Body of pancreas (tissue), 4 donors: ENCODE measurements around the gene CFAP107. TPM values are rescaled to one million over a fixed set of nuclear protein-coding genes. Genes with fewer than 3 reads are reported as not detected.

Experiments
- ATAC-seq: fragments of 150-250 bp; one replicate; pipeline ENCODE4 v1.9.1; 2016
- DNase-seq, 4 donors: peaks; one replicate each; pipeline ENCODE4 v3.0.0-alpha.2; 2019
- H3K27ac ChIP-seq, 4 donors: fragments of 200-600 bp; sonication (generic); 1 replicate in 3 of 4; 2 replicates in 1 of 4; pipeline versions ENCODE4 v1.5.1 to v1.6.1; 2016 to 2019; ENCODE audit warnings: mild to moderate bottlenecking in 1 of 4, mixed read lengths in 1 of 4, moderate library complexity in 1 of 4
- H3K27me3 ChIP-seq, 2 donors: fragments of 200-600 bp; sonication (generic); one replicate each; pipeline ENCODE4 v1.6.0; 2016; ENCODE audit warnings: mild to moderate bottlenecking in 1 of 2
- H3K36me3 ChIP-seq, 2 donors: fragments of 200-600 bp; sonication (generic); replicated peaks in 1 of 2; 2 replicates each; pipeline ENCODE4 v1.5.1; 2016; ENCODE audit warnings: low read depth in 2 of 2; ENCODE audit not compliant: insufficient read depth in 1 of 2
- H3K4me1 ChIP-seq: fragments of 200-600 bp; sonication (generic); one replicate; pipeline ENCODE4 v1.6.0; 2016
- H3K4me3 ChIP-seq, 2 donors: fragments of 200-600 bp; sonication (generic); 1 replicate in 1 of 2; 2 replicates in 1 of 2; pipeline ENCODE4 v1.5.1; 2016 to 2019
- H3K9me3 ChIP-seq, 3 donors: fragments of 200-600 bp; sonication (generic); 1 replicate in 2 of 3; 2 replicates in 1 of 3; pipeline ENCODE4 v1.5.1; 2016
- CTCF ChIP-seq, 7 experiments: fragments of 450-650 bp in 4 of 7; fragments of 200-600 bp in 3 of 7; sonication (generic) in 3 of 7; IDR thresholded peaks; one replicate each; pipeline ENCODE4 v1.5.1; 2016 to 2019; ENCODE audit warnings: antibody characterized with exemption in 7 of 7
- POLR2A ChIP-seq, 3 donors: fragments of 450-650 bp; IDR thresholded peaks; one replicate each; pipeline ENCODE4 v1.6.1; 2016; ENCODE audit warnings: antibody characterized with exemption in 3 of 3, mild to moderate bottlenecking in 2 of 3
- WGBS, 2 donors: methylation state at CpG; one replicate each; pipeline ENCODE4 v1.1.5; 2017; 5-methylcytosine and 5-hydroxymethylcytosine counted together
- intact Hi-C: fragments of 100-400 bp; cut with DNase I; formaldehyde crosslinking; loops from one replicate; pipeline ENCODE4 v1.15.1; 2023
- total RNA-seq, 2 donors: library from RNA; depleted of rRNA; stranded (reverse); fragments of >200 nt; gene quantifications; one replicate each; pipeline ENCODE4 v1.1.0, GENCODE V29; 2016

Gene CFAP107
- total RNA-seq, 2 donors from 2014 or later, result not detected

DNA sequence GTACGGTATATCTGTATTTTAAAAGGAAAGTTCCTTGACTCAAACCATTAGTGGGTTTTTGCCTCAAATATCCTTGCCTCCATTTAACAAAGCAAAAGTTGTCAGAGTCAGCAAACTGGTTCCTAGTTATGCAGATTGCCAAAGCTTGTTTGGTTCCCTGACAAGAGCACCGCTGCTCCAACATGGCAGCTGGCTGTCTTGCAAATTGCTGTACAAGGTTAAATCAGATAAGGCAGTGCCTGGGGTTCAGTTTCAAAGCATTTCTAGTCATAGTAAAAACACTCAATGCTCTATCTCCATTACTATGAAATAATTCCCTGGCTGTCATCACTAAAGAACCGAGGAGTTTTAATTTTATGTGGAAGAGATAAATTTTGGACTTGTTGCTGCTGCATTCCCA, 11.3 kb upstream of the CFAP107 start:
- no peak for TF ChIP-seq CTCF (IDR thresholded peaks at IDR 0.05)
- TF ChIP-seq POLR2A (IDR thresholded peaks at IDR 0.05), result no peak
- no peaks in the 10 kb centered on the region for H3K27me3 ChIP-seq
- no peaks in the 10 kb centered on the region for H3K36me3 ChIP-seq
- H3K27ac ChIP-seq, result no peak overlapping the region
- no peak for ATAC-seq
- no peak overlapping the region for H3K4me3 ChIP-seq
- intact Hi-C loops, result no loop called here
- H3K4me1 ChIP-seq, result no peaks in the 10 kb centered on the region
- DNase-seq, result no peak
- H3K9me3 ChIP-seq, result peaks cover 0 to 15% (median 0%) of the 10 kb centered on the region in 3 donors
- 59 to 69% methylated on average over 3 of the region's 3 CpGs for WGBS, 2 donors

DNA sequence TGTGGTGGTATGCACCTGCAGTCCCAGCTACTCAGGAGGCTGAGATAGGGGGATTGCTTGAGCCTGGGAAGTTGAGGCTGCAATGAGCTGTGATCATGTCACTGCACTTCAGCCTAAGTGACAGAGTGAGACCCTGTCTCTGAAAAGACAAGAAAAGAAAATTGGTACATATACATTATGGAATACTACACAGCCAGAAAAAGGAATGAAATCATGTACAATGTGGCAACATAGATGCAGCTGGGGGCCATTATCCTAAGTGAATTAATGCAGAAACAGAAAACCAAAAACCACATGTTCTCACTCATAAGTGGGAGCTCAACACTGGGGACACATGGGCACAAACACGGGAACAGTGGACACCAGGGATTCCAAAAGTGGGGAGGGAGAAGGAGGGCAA, 7.1 kb upstream of the CFAP107 start:
- Histone ChIP-seq H3K27ac (no peak overlapping the region), H3K4me1 (no peaks in the 10 kb centered on the region), H3K36me3 (no peaks in the 10 kb centered on the region), H3K4me3 (no peak overlapping the region), H3K27me3 (no peaks in the 10 kb centered on the region), H3K9me3 (peaks cover 0 to 7% (median 0%) of the 10 kb centered on the region in 3 donors)
- no peak for DNase-seq
- WGBS, 2 donors, result 86 to 95% methylated on average over 1 of the region's 1 CpG
- intact Hi-C loops, result no loop called here
- ATAC-seq, result no peak
- TF ChIP-seq CTCF (IDR thresholded peaks at IDR 0.05), result no peak
- no peak for TF ChIP-seq POLR2A (IDR thresholded peaks at IDR 0.05)

GRCh38 chr1:12739613-12740012, 6.4 kb upstream of the CFAP107 start:
- Histone ChIP-seq H3K9me3 (peaks cover 0 to 7% (median 0%) of the 10 kb centered on the region in 3 donors), H3K27me3 (no peaks in the 10 kb centered on the region), H3K36me3 (no peaks in the 10 kb centered on the region), H3K27ac (no peak overlapping the region), H3K4me3 (no peak overlapping the region), H3K4me1 (no peaks in the 10 kb centered on the region)
- intact Hi-C loops, result no loop called here
- no peak for ATAC-seq
- WGBS, 2 donors, result 47 to 58% methylated on average over 5 of the region's 5 CpGs
- no peak for DNase-seq
- no peak for TF ChIP-seq POLR2A (IDR thresholded peaks at IDR 0.05)

DNA sequence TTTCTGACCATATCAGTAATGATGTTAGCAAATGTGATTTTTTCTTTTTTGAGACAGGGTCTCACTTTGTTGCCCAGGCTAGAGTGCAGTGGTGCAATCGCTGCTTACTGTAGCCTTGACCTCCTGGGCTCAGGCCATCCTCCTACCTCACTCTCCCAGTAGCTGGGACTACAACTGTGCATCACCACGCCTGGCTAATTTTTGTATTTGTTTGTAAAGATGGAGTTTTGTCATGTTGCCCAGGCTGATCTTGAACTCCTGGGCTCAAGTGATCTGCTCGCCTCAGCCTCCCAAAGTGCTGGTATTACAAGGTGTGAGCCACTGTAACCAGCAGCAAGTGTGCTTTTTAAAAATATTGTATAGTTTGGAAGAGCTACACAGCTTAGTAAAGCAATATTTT, 4.1 kb upstream of the CFAP107 start:
- intact Hi-C loops, result no loop called here
- H3K4me1 ChIP-seq, result no peaks in the 10 kb centered on the region
- H3K9me3 ChIP-seq, result peaks cover 0 to 2% (median 0%) of the 10 kb centered on the region in 3 donors
- H3K36me3 ChIP-seq, result no peaks in the 10 kb centered on the region
- no peak overlapping the region for H3K4me3 ChIP-seq
- H3K27ac ChIP-seq, result no peak overlapping the region
- TF ChIP-seq POLR2A (IDR thresholded peaks at IDR 0.05) (no peak), CTCF (IDR thresholded peaks at IDR 0.05) (no peak)
- WGBS, 2 donors, result 83 to 92% methylated on average over 3 of the region's 3 CpGs
- no peak for DNase-seq
- no peaks in the 10 kb centered on the region for H3K27me3 ChIP-seq
- no peak for ATAC-seq

DNA sequence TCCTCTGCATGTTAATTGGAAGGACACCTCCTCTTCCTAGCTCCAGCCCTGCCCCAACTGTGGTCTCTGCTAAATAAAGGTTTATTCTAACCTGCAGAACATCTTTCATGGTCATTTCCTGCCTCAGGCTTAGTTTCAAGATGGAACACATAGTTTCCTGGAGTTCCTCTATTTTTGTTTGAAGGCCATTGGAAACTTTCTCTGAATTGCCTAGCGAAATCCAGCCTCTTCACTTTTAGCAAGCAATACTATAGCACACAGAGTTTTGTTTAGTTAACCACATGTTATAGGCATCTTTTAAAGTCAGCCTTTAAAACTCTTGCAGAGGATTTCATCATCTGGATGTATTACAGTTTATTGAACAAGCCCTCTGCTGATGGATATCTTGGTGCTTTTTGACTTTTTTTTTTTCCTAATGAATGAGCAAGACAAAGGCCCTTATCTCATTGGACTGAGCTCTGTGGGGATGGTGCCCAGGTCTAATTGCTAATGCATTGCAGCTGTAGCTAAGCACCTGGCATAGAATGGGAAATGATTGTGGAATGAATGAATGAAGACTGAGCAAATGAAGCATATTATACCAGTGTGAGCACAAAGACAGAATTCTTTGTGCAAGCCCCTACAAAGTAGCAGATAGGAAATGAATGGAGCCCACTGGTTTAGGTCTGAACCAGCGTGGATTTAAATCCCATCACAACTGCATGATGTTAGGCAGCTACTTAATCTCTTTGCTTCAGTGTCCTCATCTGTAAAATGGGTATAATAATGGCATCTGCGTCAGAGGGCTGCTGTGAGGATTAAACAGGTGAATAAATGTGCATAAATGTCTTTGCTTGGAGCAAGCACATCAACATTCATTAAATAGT, 641 bp upstream of the CFAP107 start:
- DNase-seq (no peak), ATAC-seq (no peak)
- Histone ChIP-seq H3K36me3 (no peaks in the 10 kb centered on the region), H3K4me3 (no peak overlapping the region), H3K27me3 (no peaks in the 10 kb centered on the region), H3K27ac (no peak overlapping the region), H3K9me3 (peaks cover 0 to 12% (median 0%) of the 10 kb centered on the region in 3 donors), H3K4me1 (no peaks in the 10 kb centered on the region)
- no peak for TF ChIP-seq POLR2A (IDR thresholded peaks at IDR 0.05)
- TF ChIP-seq CTCF (IDR thresholded peaks at IDR 0.05), result no peak
- WGBS, 2 donors, result 51 to 58% methylated on average over 3 of the region's 3 CpGs
- intact Hi-C loops, result no loop called here
